K562 (cell line): ENCODE data around the gene OR51G2. TPM values are rescaled to one million over a fixed set of nuclear protein-coding genes. Genes with fewer than 3 reads are reported as not detected.

Experiments
- BRD9 ChIP-seq: fragments of 450-650 bp; IDR thresholded peaks from 2 replicates; pipeline ENCODE4 v1.6.1; 2018; ENCODE audit warnings: low read depth; ENCODE audit not compliant: partially characterized antibody
- GABPB1 ChIP-seq: sonication (generic); formaldehyde crosslinking; IDR thresholded peaks from 2 replicates; pipeline ENCODE4 v1.8.0; 2022; ENCODE audit warnings: mild to moderate bottlenecking, missing genetic modification reagents
- HDGF ChIP-seq: fragments of 450-650 bp; IDR thresholded peaks from 2 replicates; pipeline ENCODE4 v1.6.1; 2016
- HNRNPL ChIP-seq: fragments of 200-400 bp; formaldehyde crosslinking; IDR thresholded peaks from 2 replicates; pipeline ENCODE4 v1.6.1; 2017; ENCODE audit warnings: low read depth, mild to moderate bottlenecking, low read length
- IRF2 ChIP-seq: sonication (generic); formaldehyde crosslinking; IDR thresholded peaks from 2 replicates; pipeline ENCODE4 v1.8.1; 2022; ENCODE audit warnings: mild to moderate bottlenecking, missing genetic modification reagents
- MTA1 ChIP-seq: fragments of 450-650 bp; IDR thresholded peaks from 2 replicates; pipeline ENCODE4 v1.6.1; 2017; ENCODE audit warnings: borderline replicate concordance
- MTF1 ChIP-seq: fragments of 250-450 bp; sonication (Bioruptor Pico); IDR thresholded peaks from 2 replicates; pipeline ENCODE4 v1.9.0; 2021; ENCODE audit warnings: moderate library complexity, mild to moderate bottlenecking, inconsistent platforms, borderline replicate concordance
- MYC ChIP-seq, 2 experiments: fragments of 250-450 bp in 1 of 2; sonication (Bioruptor Pico) in 1 of 2; IDR thresholded peaks; 2 replicates each; pipeline versions ENCODE4 v1.5.1 to v1.6.1; 2012 to 2021; ENCODE audit warnings: low read depth in 2 of 2, borderline replicate concordance in 1 of 2, improper control_type of control experiment in 1 of 2, low read length in 1 of 2, mild to moderate bottlenecking in 1 of 2, moderate library complexity in 1 of 2
- NR1H2 ChIP-seq: sonication (generic); formaldehyde crosslinking; IDR thresholded peaks from 2 replicates; pipeline ENCODE4 v1.4.0; 2020; ENCODE audit warnings: mild to moderate bottlenecking, missing genetic modification reagents
- PML ChIP-seq: IDR thresholded peaks from 2 replicates; pipeline ENCODE4 v1.6.1; 2012; ENCODE audit warnings: low read length, inconsistent platforms
- PTTG1 ChIP-seq: fragments of 450-650 bp; IDR thresholded peaks from 2 replicates; pipeline ENCODE4 v1.6.1; 2016; ENCODE audit warnings: low read depth, mild to moderate bottlenecking, missing genetic modification characterization, missing compliant biosample characterization
- RFX5 ChIP-seq: IDR thresholded peaks from 2 replicates; pipeline ENCODE4 v1.6.1; 2011; ENCODE audit warnings: low read depth, mild to moderate bottlenecking, improper control_type of control experiment, low read length
- SMARCA4 ChIP-seq: fragments of 450-650 bp; IDR thresholded peaks from 2 replicates; pipeline ENCODE4 v1.6.1; 2016
- SMARCB1 ChIP-seq: IDR thresholded peaks from 2 replicates; pipeline ENCODE4 v1.6.1; 2011; ENCODE audit warnings: improper control_type of control experiment, low read depth; ENCODE audit not compliant: insufficient read length
- TBL1XR1 ChIP-seq, 2 experiments: IDR thresholded peaks; 2 replicates each; pipeline ENCODE4 v1.6.1; 2012; ENCODE audit warnings: improper control_type of control experiment in 2 of 2, low read length in 2 of 2, mild to moderate bottlenecking in 1 of 2
- TBP ChIP-seq: optimal IDR thresholded peaks from 2 replicates; pipeline ENCODE3; 2011; ENCODE audit warnings: low read depth, low read length, improper control_type of control experiment
- TCF3 ChIP-seq: sonication (generic); formaldehyde crosslinking; IDR thresholded peaks from 2 replicates; pipeline ENCODE4 v1.4.0; 2020; ENCODE audit warnings: mild to moderate bottlenecking, missing genetic modification reagents
- WHSC1 ChIP-seq: IDR thresholded peaks from one replicate; pipeline ENCODE4 v1.6.1; 2012; ENCODE audit warnings: low read length, control low read depth, inconsistent platforms
- ZFP36 ChIP-seq: fragments of 150-350 bp; IDR thresholded peaks from 2 replicates; pipeline ENCODE4 v1.6.1; 2018; ENCODE audit warnings: low read length, low read depth; ENCODE audit not compliant: partially characterized antibody
- ZFX ChIP-seq: sonication (generic); formaldehyde crosslinking; IDR thresholded peaks from 2 replicates; pipeline ENCODE4 v1.8.0; 2022; ENCODE audit warnings: mild to moderate bottlenecking, missing genetic modification reagents, moderate library complexity
- ZNF140 ChIP-seq: fragments of 250-450 bp; sonication (Bioruptor Pico); IDR thresholded peaks from 2 replicates; pipeline ENCODE4 v1.8.0; 2021; ENCODE audit warnings: moderate library complexity, mild to moderate bottlenecking, inconsistent platforms
- ZNF589 ChIP-seq: fragments of 200-800 bp; sonication (Bioruptor generic); IDR thresholded peaks from 2 replicates; pipeline ENCODE4 v1.6.1; 2016; ENCODE audit warnings: low read depth, missing genetic modification characterization, missing compliant biosample characterization
- ZNF778 ChIP-seq: fragments of 450-650 bp; formaldehyde crosslinking; IDR thresholded peaks from 2 replicates; pipeline ENCODE4 v1.4.0; 2020; ENCODE audit warnings: mild to moderate bottlenecking, moderate library complexity
- polyA plus RNA-seq, 8 experiments: library from polyadenylated mRNA; depleted of rRNA in 4 of 8; stranded (reverse) in 5 of 8; unstranded in 3 of 8; fragments of >200 nt; fragmentation: Nextera tagmentation in 2 of 8; fragmentation: Illumina TruSeq in 1 of 8; extraction: Ambion mirVana in 2 of 8; extraction: Trizol in 1 of 8; gene quantifications; 2 replicates each; pipeline versions ENCODE4 v1.2.1 to v1.2.3, GENCODE V29; 2011 to 2014; ENCODE audit warnings: inconsistent platforms in 1 of 8, missing spikeins in 1 of 8
- total RNA-seq, 7 experiments: library from RNA; depleted of rRNA in 6 of 7; stranded (reverse); fragments of >200 nt in 6 of 7; fragmentation: Illumina TruSeq in 2 of 7; extraction: Trizol in 2 of 7; gene quantifications; 2 replicates each; pipeline versions ENCODE4 v1.2.1 to v1.2.3, GENCODE V29; 2011 to 2021; ENCODE audit warnings: low replicate concordance in 1 of 7
- TF ChIP-seq, protein P1 (sequence below), 2 experiments: fragments of 150-350 bp in 1 of 2; IDR thresholded peaks; 2 replicates each; pipeline ENCODE4 v1.6.1; 2012 to 2016; ENCODE audit warnings: low read depth in 2 of 2, low read length in 2 of 2, mild to moderate bottlenecking in 1 of 2, moderate library complexity in 1 of 2
- TF ChIP-seq, protein P2 (sequence below): fragments of 450-650 bp; IDR thresholded peaks from 2 replicates; pipeline ENCODE4 v1.7.1; 2018; ENCODE audit warnings: mild to moderate bottlenecking, low read depth; ENCODE audit not compliant: partially characterized antibody

OR51G2 gene
- total and polyA plus RNA-seq, 9 of the 15 experiments (the other 6 are each of a cell fraction or from before 2014, with no cell fraction given) = not detected

DNA sequence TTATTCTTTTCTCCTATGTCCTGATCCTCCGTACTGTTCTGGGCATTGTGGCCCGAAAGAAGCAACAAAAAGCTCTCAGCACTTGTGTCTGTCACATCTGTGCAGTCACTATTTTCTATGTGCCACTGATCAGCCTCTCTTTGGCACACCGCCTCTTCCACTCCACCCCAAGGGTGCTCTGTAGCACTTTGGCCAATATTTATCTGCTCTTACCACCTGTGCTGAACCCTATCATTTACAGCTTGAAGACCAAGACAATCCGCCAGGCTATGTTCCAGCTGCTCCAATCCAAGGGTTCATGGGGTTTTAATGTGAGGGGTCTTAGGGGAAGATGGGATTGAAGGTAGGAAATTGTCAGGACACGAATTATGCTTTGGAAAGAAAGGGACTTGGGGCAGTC is 36.6 kb downstream of the OR51G2 start (continued):
- TF ChIP-seq, protein P1, sequence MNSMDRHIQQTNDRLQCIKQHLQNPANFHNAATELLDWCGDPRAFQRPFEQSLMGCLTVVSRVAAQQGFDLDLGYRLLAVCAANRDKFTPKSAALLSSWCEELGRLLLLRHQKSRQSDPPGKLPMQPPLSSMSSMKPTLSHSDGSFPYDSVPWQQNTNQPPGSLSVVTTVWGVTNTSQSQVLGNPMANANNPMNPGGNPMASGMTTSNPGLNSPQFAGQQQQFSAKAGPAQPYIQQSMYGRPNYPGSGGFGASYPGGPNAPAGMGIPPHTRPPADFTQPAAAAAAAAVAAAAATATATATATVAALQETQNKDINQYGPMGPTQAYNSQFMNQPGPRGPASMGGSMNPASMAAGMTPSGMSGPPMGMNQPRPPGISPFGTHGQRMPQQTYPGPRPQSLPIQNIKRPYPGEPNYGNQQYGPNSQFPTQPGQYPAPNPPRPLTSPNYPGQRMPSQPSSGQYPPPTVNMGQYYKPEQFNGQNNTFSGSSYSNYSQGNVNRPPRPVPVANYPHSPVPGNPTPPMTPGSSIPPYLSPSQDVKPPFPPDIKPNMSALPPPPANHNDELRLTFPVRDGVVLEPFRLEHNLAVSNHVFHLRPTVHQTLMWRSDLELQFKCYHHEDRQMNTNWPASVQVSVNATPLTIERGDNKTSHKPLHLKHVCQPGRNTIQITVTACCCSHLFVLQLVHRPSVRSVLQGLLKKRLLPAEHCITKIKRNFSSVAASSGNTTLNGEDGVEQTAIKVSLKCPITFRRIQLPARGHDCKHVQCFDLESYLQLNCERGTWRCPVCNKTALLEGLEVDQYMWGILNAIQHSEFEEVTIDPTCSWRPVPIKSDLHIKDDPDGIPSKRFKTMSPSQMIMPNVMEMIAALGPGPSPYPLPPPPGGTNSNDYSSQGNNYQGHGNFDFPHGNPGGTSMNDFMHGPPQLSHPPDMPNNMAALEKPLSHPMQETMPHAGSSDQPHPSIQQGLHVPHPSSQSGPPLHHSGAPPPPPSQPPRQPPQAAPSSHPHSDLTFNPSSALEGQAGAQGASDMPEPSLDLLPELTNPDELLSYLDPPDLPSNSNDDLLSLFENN (IDR thresholded peaks at IDR 0.05; ENCODE audit: low read depth in 2 of 2, low read length in 2 of 2) = no peak
- TF ChIP-seq HNRNPL (no peak), MTA1 (no peak), MTF1 (CRISPR knock-in tag) (no peak), NR1H2 (CRISPR knock-in tag) (no peak), ZNF778 (CRISPR knock-in tag) (no peak), PTTG1 (tag) (no peak), RFX5 (no peak), ZFP36 (no peak), WHSC1 (no peak), PML (peak; percentile 39; the same call in 1 of the 2 replicates), IRF2 (CRISPR knock-in tag) (no peak), HDGF (0 out of 2 replicates have a peak, but pooled peaks have one; percentile 16), ZNF140 (CRISPR knock-in tag) (no peak), TBL1XR1 (IDR thresholded peaks at IDR 0.05; ENCODE audit: low read length in 2 of 2) (0 out of 4 replicates have a peak, but pooled peaks of 1 of the 2 experiments have one; percentile 70), TBP (no peak), GABPB1 (CRISPR knock-in tag) (no peak), SMARCB1 (no peak), ZNF589 (CRISPR knock-in tag) (no peak), BRD9 (no peak), SMARCA4 (no peak), ZFX (CRISPR knock-in tag) (no peak), TCF3 (CRISPR knock-in tag) (peak; percentile 12; the same call in 1 of the 2 replicates), MYC (IDR thresholded peaks at IDR 0.05; ENCODE audit: low read depth, low read length) (no peak), MYC (CRISPR knock-in tag; IDR thresholded peaks at IDR 0.05; ENCODE audit: borderline replicate concordance, low read depth) (no peak)
- TF ChIP-seq, protein P2, sequence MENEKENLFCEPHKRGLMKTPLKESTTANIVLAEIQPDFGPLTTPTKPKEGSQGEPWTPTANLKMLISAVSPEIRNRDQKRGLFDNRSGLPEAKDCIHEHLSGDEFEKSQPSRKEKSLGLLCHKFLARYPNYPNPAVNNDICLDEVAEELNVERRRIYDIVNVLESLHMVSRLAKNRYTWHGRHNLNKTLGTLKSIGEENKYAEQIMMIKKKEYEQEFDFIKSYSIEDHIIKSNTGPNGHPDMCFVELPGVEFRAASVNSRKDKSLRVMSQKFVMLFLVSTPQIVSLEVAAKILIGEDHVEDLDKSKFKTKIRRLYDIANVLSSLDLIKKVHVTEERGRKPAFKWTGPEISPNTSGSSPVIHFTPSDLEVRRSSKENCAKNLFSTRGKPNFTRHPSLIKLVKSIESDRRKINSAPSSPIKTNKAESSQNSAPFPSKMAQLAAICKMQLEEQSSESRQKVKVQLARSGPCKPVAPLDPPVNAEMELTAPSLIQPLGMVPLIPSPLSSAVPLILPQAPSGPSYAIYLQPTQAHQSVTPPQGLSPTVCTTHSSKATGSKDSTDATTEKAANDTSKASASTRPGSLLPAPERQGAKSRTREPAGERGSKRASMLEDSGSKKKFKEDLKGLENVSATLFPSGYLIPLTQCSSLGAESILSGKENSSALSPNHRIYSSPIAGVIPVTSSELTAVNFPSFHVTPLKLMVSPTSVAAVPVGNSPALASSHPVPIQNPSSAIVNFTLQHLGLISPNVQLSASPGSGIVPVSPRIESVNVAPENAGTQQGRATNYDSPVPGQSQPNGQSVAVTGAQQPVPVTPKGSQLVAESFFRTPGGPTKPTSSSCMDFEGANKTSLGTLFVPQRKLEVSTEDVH = no peak
